ENCODE results near the gene CST7. TPM values are rescaled to one million over a fixed set of nuclear protein-coding genes. Genes with fewer than 3 reads are reported as not detected.
A peak's percentile ranks its signal among the peaks of the same experiment; 100 is the strongest.

Gene CST7
- total and polyA plus RNA-seq, 10 of the 15 experiments (the other 5 are each of a cell fraction or from before 2014, with no cell fraction given), result 0.69 TPM; not detected in 9

- 45% methylated on average over 12 of the region's 12 CpGs for WGBS (ENCODE audit: insufficient coverage, insufficient replicate concordance, low lambda C conversion rate, missing lambda C conversion rate)
- ChIA-PET SMC1A (ENCODE audit: uncharacterized antibody, unreplicated experiment) (interaction anchor here (1.2 to 2.1 kb wide), 2 partner anchors 23 to 67 kb away, joined by 3 to 7 read pairs; no protein-coding TSS in a partner anchor), POLR2A (interaction anchor here (1.0 kb wide), 1 partner anchor 56 kb away, joined by 3 read pairs; no protein-coding TSS in a partner anchor), RAD21 (ENCODE audit: unreplicated experiment) (interaction anchor here (1.0 to 2.1 kb wide), 3 partner anchors 38 to 72 kb away, joined by 3 to 14 read pairs (median 3); no protein-coding TSS in a partner anchor), CTCF (interaction anchor here (1.2 to 13.8 kb wide), 2 partner anchors 61 to 401 kb away, joined by 3 to 244 read pairs; partner anchors contain the start of gene ACSS1)
- H3K27me3 ChIP-seq (replicated peaks in 1 of 2; ENCODE audit: control insufficient read depth in 2 of 2, insufficient read depth in 2 of 2, low read length in 1 of 2), result no peaks in the 10 kb centered on the region
- no peaks in the 10 kb centered on the region for H4K20me1 ChIP-seq (ENCODE audit: control insufficient read depth, insufficient read depth)
- H2AFZ ChIP-seq (ENCODE audit: control insufficient read depth, low read depth, low read length), result no peak overlapping the region
- H3K9me3 ChIP-seq (replicated peaks; ENCODE audit: control insufficient read depth, insufficient read depth, low read length), result no peaks in the 10 kb centered on the region
- intact Hi-C loops (cut with micrococcal nuclease; ENCODE audit: unreplicated experiment), result loop anchor here (5.0 kb wide), 1 partner anchor 288 kb away; no protein-coding TSS in a partner anchor
- TF ChIP-seq POLR2AphosphoS2 (IDR thresholded peaks at IDR 0.05; ENCODE audit: low read depth, low read length) (no peak), JUND (IDR thresholded peaks at IDR 0.05; ENCODE audit: low read depth, low read length) (no peak), USF1 (IDR thresholded peaks at IDR 0.05; ENCODE audit: borderline replicate concordance, extremely low read length, insufficient read depth, low read depth, low read length) (no peak), NR2C2 (IDR thresholded peaks at IDR 0.05; ENCODE audit: borderline replicate concordance, control insufficient read depth, insufficient read length, low read depth) (no peak), SMARCA5 (IDR thresholded peaks at IDR 0.05) (no peak), ATF7 (IDR thresholded peaks at IDR 0.05; ENCODE audit: low read depth) (no peak), TARDBP (IDR thresholded peaks at IDR 0.05; ENCODE audit: borderline replicate concordance) (no peak), NR2F1 (conservative IDR thresholded peaks at IDR 0.05) (no peak), PAX5 (IDR thresholded peaks at IDR 0.05; ENCODE audit: borderline replicate concordance, low read depth, low read length) (no peak), NFIC (IDR thresholded peaks at IDR 0.05; ENCODE audit: low read depth, low read length) (no peak), JUNB (IDR thresholded peaks at IDR 0.05) (no peak), POU2F2 (IDR thresholded peaks at IDR 0.05; ENCODE audit: borderline replicate concordance, low read depth, low read length) (no peak)
- BruUV-seq (replicated peaks), result no TSS peak
- no peak for DNase-seq (ENCODE audit: low read depth, low spot score)
- no peak overlapping the region for H3K9ac ChIP-seq (ENCODE audit: control insufficient read depth, insufficient read depth, low read length)
- peak; percentile 64 for ATAC-seq
- H3K36me3 ChIP-seq (ENCODE audit: control insufficient read depth in 2 of 2, insufficient read depth in 2 of 2, low read length in 1 of 2), result no peaks in the 10 kb centered on the region
- in situ Hi-C loops (cut with MboI), result no loop called here
- no peak overlapping the region for H3K4me2 ChIP-seq (ENCODE audit: control insufficient read depth, insufficient read depth)
- no peaks in the 10 kb centered on the region for H3K79me2 ChIP-seq (ENCODE audit: control insufficient read depth, insufficient read depth, low read length)
- H3K4me3 ChIP-seq, result no peak overlapping the region
- H3K4me1 ChIP-seq (ENCODE audit: control insufficient read depth, insufficient read depth, low read length), result no peaks in the 10 kb centered on the region
- FAIRE-seq, result no peak
- H3K27ac ChIP-seq (ENCODE audit: control insufficient read depth, insufficient read depth), result no peak overlapping the region
Measured at GRCh38 chr20:24998631-24999445, 49.8 kb downstream of the CST7 start.
